Right lobe of liver (tissue), 6 donors: ENCODE results near the gene BRSK1. TPM values are rescaled to one million over a fixed set of nuclear protein-coding genes. Genes with fewer than 3 reads are reported as not detected.
A peak's percentile ranks its signal among the peaks of the same experiment; 100 is the strongest.
"Not testable (repeated sequence)": the region's sequence is repeated elsewhere in the genome, so short reads cannot be mapped to it uniquely, and the experiment has no call there.

ENCODE experiments used
- ATAC-seq, 4 donors: fragments of 200-7000 bp; cut with Tn5 transposase; one replicate each; pipeline ENCODE4 v1.9.1; 2020; ENCODE audit warnings: mild to moderate bottlenecking in 4 of 4, moderate library complexity in 4 of 4
- DNase-seq, 3 donors: peaks; one replicate each; pipeline ENCODE4 v3.0.0-alpha.2; 2020
- H3K27ac ChIP-seq, 3 donors: fragments of 200-600 bp; one replicate each; pipeline ENCODE4 v1.8.0; 2022
- H3K27me3 ChIP-seq, 2 donors: fragments of 200-600 bp; one replicate each; pipeline ENCODE4 v1.8.0; 2022
- H3K36me3 ChIP-seq, 4 donors: fragments of 200-600 bp; sonication (generic) in 1 of 4; one replicate each; pipeline versions ENCODE4 v1.5.1 to v1.8.0; 2017 to 2022; ENCODE audit warnings: control low read depth in 1 of 4
- H3K4me1 ChIP-seq, 4 donors: fragments of 200-600 bp; sonication (generic) in 1 of 4; one replicate each; pipeline versions ENCODE4 v1.5.1 to v1.8.0; 2017 to 2022; ENCODE audit warnings: control low read depth in 1 of 4
- H3K4me3 ChIP-seq, 3 donors: fragments of 200-600 bp; one replicate each; pipeline ENCODE4 v1.8.0; 2022
- H3K9me3 ChIP-seq, 4 donors: fragments of 200-600 bp; sonication (generic) in 1 of 4; one replicate each; pipeline versions ENCODE4 v1.5.1 to v1.8.0; 2017 to 2022; ENCODE audit warnings: control low read depth in 1 of 4
- POLR2A ChIP-seq: fragments of 450-650 bp; IDR thresholded peaks from one replicate; pipeline ENCODE4 v1.6.1; 2017; ENCODE audit warnings: antibody characterized with exemption, mild to moderate bottlenecking
- WGBS: methylation state at CpG from one replicate; pipeline ENCODE4 v1.1.6; 2018; ENCODE audit warnings: low coverage, low lambda C conversion rate; ENCODE audit not compliant: insufficient coverage; ENCODE audit errors: missing lambda C conversion rate; 5-methylcytosine and 5-hydroxymethylcytosine counted together
- intact Hi-C, 2 donors: fragments of 100-400 bp; cut with DNase I; formaldehyde crosslinking; loops; one replicate each; pipeline versions ENCODE4 v1.11.2 to v1.14.1; 2022
- total RNA-seq, 6 experiments: library from RNA; depleted of rRNA in 2 of 6; stranded (reverse); fragments of >200 nt in 2 of 6; fragmentation: NEBNext Ultra II Directional in 3 of 6; extraction: Animal tissue kit (Norgen Biotek cat#: 25700) in 3 of 6; gene quantifications; one replicate each; pipeline versions ENCODE4 v1.1.0 to v1.2.4, GENCODE V29; 2016 to 2023
- TF ChIP-seq, protein P1 (sequence below), 4 donors: fragments of 200-600 bp in 3 of 4; fragments of 450-650 bp in 1 of 4; IDR thresholded peaks; one replicate each; pipeline versions ENCODE4 v1.5.1 to v1.8.0; 2016 to 2022; ENCODE audit warnings: antibody characterized with exemption in 4 of 4, mild to moderate bottlenecking in 2 of 4
- donor health status: DM: no; HTN: yes; CAD: no.
- donor health status: DM: no; HTN: no; CAD: no.
- donor health status: DM: no; HTN: no; CAD: no.
- donor health status: DM: no; HTN: yes; CAD: no.
- donor health status: DM: no; HTN: yes; CAD: no.

Gene BRSK1
- total RNA-seq, 6 experiments from 2014 or later, result 0.20 to 0.29 (median 0.24) TPM; not detected in 3

DNA sequence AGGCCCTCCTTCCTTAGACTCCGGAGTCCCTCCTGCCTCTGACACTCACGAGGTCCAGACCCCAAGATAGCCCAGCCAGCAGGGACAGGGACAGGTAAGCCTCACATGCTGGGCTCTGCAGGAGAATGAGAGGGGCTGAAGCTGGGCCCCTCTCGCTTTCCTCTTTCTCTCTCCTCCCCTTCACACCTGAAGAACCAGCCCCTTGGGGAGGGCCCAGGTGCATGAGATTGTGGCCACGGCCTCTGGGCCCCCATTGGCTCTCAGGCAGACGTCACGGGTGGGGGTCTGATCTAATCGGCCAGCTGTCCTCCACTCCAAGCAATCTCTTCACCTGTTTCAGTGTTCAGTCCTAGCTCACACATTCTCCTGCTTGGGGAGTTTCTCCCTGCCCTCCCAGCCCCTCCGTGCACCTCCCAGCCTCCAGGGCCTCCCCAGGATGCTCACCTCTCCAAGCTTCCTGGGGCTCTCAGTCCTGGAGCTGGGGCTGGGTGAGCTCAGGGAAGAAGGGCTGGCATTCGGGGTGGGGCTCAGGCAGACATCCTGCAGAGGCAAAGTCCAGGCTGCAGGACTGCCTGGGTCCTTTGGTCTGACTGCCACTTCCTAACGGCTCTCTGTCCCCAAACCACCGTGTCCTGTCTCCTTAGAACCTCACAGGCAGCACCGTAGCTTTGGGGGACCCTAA lies 38.5 kb downstream of the BRSK1 start:
- DNase-seq, result no peak
- intact Hi-C loops, result no loop called here
- Histone ChIP-seq H3K36me3 (no peaks in the 10 kb centered on the region), H3K9me3 (no peaks in the 10 kb centered on the region), H3K27ac (no peak overlapping the region), H3K27me3 (no peaks in the 10 kb centered on the region), H3K4me1 (no peaks in the 10 kb centered on the region), H3K4me3 (no peak overlapping the region)
- 41% methylated on average over 10 of the region's 12 CpGs for WGBS
- TF ChIP-seq, protein P1, sequence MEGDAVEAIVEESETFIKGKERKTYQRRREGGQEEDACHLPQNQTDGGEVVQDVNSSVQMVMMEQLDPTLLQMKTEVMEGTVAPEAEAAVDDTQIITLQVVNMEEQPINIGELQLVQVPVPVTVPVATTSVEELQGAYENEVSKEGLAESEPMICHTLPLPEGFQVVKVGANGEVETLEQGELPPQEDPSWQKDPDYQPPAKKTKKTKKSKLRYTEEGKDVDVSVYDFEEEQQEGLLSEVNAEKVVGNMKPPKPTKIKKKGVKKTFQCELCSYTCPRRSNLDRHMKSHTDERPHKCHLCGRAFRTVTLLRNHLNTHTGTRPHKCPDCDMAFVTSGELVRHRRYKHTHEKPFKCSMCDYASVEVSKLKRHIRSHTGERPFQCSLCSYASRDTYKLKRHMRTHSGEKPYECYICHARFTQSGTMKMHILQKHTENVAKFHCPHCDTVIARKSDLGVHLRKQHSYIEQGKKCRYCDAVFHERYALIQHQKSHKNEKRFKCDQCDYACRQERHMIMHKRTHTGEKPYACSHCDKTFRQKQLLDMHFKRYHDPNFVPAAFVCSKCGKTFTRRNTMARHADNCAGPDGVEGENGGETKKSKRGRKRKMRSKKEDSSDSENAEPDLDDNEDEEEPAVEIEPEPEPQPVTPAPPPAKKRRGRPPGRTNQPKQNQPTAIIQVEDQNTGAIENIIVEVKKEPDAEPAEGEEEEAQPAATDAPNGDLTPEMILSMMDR (IDR thresholded peaks at IDR 0.05), result no peak
- no peak for TF ChIP-seq POLR2A
- peak in 1 of 4 donors; percentile 21 for ATAC-seq

DNA sequence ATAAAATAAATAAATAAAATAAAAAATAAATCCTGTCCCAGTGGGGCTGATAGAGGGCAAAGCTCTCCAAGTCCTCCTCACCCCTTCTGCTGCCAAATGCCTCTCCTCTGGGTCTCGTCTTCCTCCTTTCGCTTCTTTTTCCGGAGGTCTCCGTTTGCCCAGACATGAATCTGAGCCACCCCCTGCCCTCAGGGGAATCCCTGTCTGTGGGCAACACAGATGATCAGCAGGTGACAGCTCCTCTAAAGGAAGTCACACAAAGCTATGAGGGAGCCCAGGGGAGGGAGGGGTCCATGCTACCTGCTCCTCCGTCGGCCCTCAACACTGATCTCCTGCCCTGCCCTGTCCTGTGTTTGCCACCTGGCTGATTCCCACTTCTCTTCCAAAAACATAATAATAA lies 40.9 kb downstream of the BRSK1 start:
- H3K27ac ChIP-seq, result peak overlapping the region in 2 of 3 donors; percentile 28 to 55
- intact Hi-C loops, result no loop called here

DNA sequence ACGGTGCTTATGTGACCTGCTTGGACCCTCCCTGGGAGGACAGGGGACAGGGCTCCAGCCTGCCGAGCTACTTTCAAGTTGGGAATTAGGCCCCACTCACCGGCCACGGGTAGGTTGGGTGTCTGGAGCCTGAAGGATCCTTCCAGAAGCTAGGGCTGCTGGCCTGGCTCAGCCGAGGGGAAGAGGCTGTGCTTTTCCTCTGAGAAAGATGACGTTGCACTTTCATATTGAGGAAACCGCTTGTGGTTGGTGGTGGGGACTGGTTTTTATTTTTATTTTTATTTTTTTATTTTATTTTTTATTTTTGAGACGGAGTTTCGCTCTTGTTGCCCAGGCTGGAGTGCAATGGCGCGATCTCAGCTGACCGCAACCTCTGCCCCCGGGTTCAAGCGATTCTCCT lies 41.4 kb downstream of the BRSK1 start, which contains the start of gene TMEM150B:
TMEM150B (minus strand) TSS at position 170 of the 400 bp plus-strand sequence. CDS start 4,305 bp downstream, outside the sequence.
- ATAC-seq (peak; percentile 37 to 64 (median 44)), DNase-seq (no peak)
- intact Hi-C loops, result no loop called here
- H3K27ac ChIP-seq, result peak within 1 kb of the TSS in 2 of 3 donors; percentile 28 to 55
- TF ChIP-seq POLR2A, result no peak
- TF ChIP-seq, protein P1 (IDR thresholded peaks at IDR 0.05), result no peak
- no peaks in the 10 kb centered on the region for H3K27me3 ChIP-seq
- no peak within 1 kb of the TSS for H3K4me3 ChIP-seq
- H3K4me1 ChIP-seq, result no peaks in the 10 kb centered on the region
- no peaks in the 10 kb centered on the region for H3K9me3 ChIP-seq
- 79% methylated on average over 10 of the region's 14 CpGs for WGBS
- no peaks in the 10 kb centered on the region for H3K36me3 ChIP-seq

More for the DNA sequence above, 40.9 kb downstream of the BRSK1 start:
- Histone ChIP-seq H3K9me3 (no peaks in the 10 kb centered on the region), H3K4me1 (no peaks in the 10 kb centered on the region), H3K36me3 (no peaks in the 10 kb centered on the region), H3K4me3 (no peak overlapping the region), H3K27me3 (no peaks in the 10 kb centered on the region)
- DNase-seq (no peak), ATAC-seq (peak in 1 of 4 donors; percentile 26)
- WGBS, result 75% methylated on average over 4 of the region's 6 CpGs
- TF ChIP-seq POLR2A, result no peak
- TF ChIP-seq, protein P1 (IDR thresholded peaks at IDR 0.05), result no peak

DNA sequence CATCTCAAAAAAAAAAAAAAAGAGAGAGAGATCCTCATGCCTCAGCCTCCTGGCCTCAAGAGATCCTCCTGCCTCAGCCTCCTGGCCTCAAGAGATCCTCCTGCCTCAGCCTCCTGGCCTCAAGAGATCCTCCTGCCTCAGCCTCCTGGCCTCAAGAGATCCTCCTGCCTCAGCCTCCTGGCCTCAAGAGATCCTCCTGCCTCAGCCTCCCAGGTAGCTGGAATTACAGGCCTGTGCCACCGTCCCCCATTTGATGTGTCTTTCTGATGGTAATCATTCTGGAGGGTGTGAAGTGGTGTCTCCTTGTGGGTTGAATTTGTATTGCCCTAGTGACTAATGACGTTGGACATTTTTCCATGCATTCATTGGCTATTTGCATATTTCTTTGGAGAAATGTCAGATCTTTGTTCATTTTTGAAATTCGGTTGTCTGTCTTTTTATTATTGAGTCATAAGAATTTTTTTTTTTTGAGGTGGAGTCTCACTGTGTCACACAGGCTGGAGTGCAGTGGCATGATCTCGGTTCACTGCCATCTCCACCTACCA lies 45.0 kb downstream of the BRSK1 start:
- ATAC-seq, DNase-seq, H3K9me3 ChIP-seq, intact Hi-C loops, H3K36me3 ChIP-seq, H3K27ac ChIP-seq, H3K27me3 ChIP-seq, H3K4me3 ChIP-seq, H3K4me1 ChIP-seq: not testable (repeated sequence)
- WGBS, result 77% methylated on average over 4 of the region's 4 CpGs

DNA sequence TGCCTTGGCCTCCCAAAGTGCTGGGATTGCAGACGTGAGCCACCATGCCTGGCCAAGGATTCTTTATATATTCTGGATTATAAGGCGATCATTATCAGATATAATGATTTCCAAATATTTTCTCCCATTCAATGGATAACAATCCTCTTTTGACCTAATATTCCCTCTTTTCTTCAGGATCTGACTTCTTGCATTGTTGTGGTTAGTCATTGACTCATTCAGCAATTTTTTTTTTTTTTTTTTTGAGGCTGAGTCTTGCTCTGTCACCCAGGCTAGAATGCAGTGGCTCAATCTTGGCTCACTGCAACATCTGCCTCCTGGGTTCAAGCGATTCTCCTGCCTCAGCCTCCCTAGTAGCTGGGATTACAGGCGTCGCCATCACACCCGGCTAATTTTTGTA lies 46.0 kb downstream of the BRSK1 start:
- H3K9me3 ChIP-seq, H3K27ac ChIP-seq, H3K27me3 ChIP-seq, H3K4me3 ChIP-seq, ATAC-seq, H3K4me1 ChIP-seq, intact Hi-C loops, DNase-seq, H3K36me3 ChIP-seq: not testable (repeated sequence)
- WGBS, result 61% methylated on average over 3 of the region's 6 CpGs
